ENCODE measurements around the gene DCDC2B. TPM values are rescaled to one million over a fixed set of nuclear protein-coding genes. Genes with fewer than 3 reads are reported as not detected.
A peak's percentile ranks its signal among the peaks of the same experiment; 100 is the strongest.

Gene DCDC2B
- total and polyA plus RNA-seq, 10 of the 15 experiments (the other 5 are each of a cell fraction or from before 2014, with no cell fraction given): 0.12 to 0.21 (median 0.15) TPM; not detected in 7

- Histone ChIP-seq H3K4me2 (ENCODE audit: control insufficient read depth, insufficient read depth) (no peak overlapping the region), H3K4me1 (ENCODE audit: control insufficient read depth, insufficient read depth, low read length) (peaks cover 14% of the 10 kb centered on the region), H4K20me1 (ENCODE audit: control insufficient read depth, insufficient read depth) (no peaks in the 10 kb centered on the region), H3K36me3 (ENCODE audit: control insufficient read depth in 2 of 2, insufficient read depth in 2 of 2, low read length in 1 of 2) (peaks cover 0 to 1% of the 10 kb centered on the region in 2 experiments; a peak in 1 of 4 replicates), H2AFZ (ENCODE audit: control insufficient read depth, low read depth, low read length) (no peak overlapping the region), H3K9ac (ENCODE audit: control insufficient read depth, insufficient read depth, low read length) (no peak overlapping the region), H3K9me3 (replicated peaks; ENCODE audit: control insufficient read depth, insufficient read depth, low read length) (no peaks in the 10 kb centered on the region), H3K27ac (ENCODE audit: control insufficient read depth, insufficient read depth) (no peak overlapping the region), H3K27me3 (replicated peaks in 1 of 2; ENCODE audit: control insufficient read depth in 2 of 2, insufficient read depth in 2 of 2, low read length in 1 of 2) (no peaks in the 10 kb centered on the region), H3K79me2 (ENCODE audit: control insufficient read depth, insufficient read depth, low read length) (peaks cover 6% of the 10 kb centered on the region), H3K4me3 (no peak overlapping the region)
- 13% methylated on average over 6 of the region's 6 CpGs for WGBS (ENCODE audit: insufficient coverage, insufficient replicate concordance, low lambda C conversion rate, missing lambda C conversion rate)
- intact Hi-C loops (cut with micrococcal nuclease; ENCODE audit: unreplicated experiment) (no loop called here), in situ Hi-C loops (cut with MboI) (no loop called here)
- 0 out of 2 replicates have a peak, but pooled peaks have one; percentile 26 for TF ChIP-seq IKZF1 (conservative IDR thresholded peaks at IDR 0.05)
- no peak for TF ChIP-seq ZNF207 (IDR thresholded peaks at IDR 0.05; ENCODE audit: borderline replicate concordance)
- CTCF ChIA-PET: interaction anchor here (1.1 to 1.5 kb wide), 4 partner anchors 8 to 205 kb away, joined by 3 to 7 read pairs (median 4); no protein-coding TSS in a partner anchor
- SMC1A ChIA-PET (ENCODE audit: uncharacterized antibody, unreplicated experiment): interaction anchor here (1.3 to 1.7 kb wide), 3 partner anchors 11 to 42 kb away, joined by 3 to 4 read pairs (median 3); no protein-coding TSS in a partner anchor
- DNase-seq (ENCODE audit: low read depth, low spot score) (no peak), FAIRE-seq (no peak), ATAC-seq (no peak)
- POLR2A ChIA-PET: no interaction called here
- no TSS peak for BruUV-seq (replicated peaks)
- RAD21 ChIA-PET (ENCODE audit: unreplicated experiment): no interaction called here
Measured at GRCh38 chr1:32208469-32208868, 420 bp upstream of the DCDC2B start.

DNA sequence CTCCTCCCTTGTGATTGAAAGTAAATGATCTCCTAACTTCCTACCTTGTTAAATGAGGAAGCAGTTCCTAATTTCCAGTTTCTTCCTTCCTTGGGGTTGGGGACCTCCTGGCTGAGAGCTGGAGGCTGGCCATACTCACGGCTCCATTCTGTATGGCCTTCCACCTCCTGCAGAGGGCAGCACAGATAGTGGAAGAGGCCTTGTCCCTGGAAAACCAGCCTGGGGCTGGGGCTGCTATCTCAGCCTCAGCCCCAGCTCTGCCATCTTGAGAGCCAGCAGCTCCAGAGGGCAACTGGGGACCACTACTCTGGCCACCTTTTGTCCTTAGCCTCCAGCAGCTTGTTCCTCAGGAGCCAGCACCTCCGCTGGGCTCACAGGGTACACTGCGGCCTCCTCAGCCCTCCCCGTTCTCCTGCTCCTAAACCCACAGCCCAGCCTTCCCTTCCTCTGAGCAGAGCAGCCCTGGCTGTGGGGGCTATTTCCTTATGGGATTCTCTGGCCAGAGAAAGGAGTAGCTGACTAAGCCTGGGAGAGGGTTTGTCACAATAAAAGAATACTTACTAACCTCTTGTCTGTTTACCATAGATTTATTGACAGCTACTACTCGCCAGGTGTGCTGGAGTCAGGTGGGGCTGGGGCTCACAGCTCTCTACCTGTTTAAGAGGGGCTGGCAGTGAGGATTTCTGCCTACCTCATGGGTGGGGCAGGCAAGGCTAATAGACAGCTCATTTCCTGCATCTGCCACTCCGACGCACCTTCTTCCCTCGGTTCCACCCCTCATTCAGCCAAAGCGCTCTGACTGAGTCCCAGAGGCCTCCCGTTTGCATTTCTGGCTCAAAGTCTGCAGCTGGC, 7.0 kb downstream of the DCDC2B start:
- H3K79me2 ChIP-seq (ENCODE audit: control insufficient read depth, insufficient read depth, low read length): no peaks in the 10 kb centered on the region
- H3K4me3 ChIP-seq: no peak overlapping the region
- no TSS peak for BruUV-seq (replicated peaks)
- FAIRE-seq (peak; percentile 84), ATAC-seq (peak; percentile 95), DNase-seq (ENCODE audit: low read depth, low spot score) (no peak)
- H3K4me1 ChIP-seq (ENCODE audit: control insufficient read depth, insufficient read depth, low read length): no peaks in the 10 kb centered on the region
- peaks cover 0 to 10% of the 10 kb centered on the region in 2 experiments; a peak in 1 of 4 replicates for H3K36me3 ChIP-seq (ENCODE audit: control insufficient read depth in 2 of 2, insufficient read depth in 2 of 2, low read length in 1 of 2)
- H4K20me1 ChIP-seq (ENCODE audit: control insufficient read depth, insufficient read depth): no peaks in the 10 kb centered on the region
- no peak overlapping the region for H3K9ac ChIP-seq (ENCODE audit: control insufficient read depth, insufficient read depth, low read length)
- H3K9me3 ChIP-seq (replicated peaks; ENCODE audit: control insufficient read depth, insufficient read depth, low read length): no peaks in the 10 kb centered on the region
- ChIA-PET CTCF (interaction anchor here (0.5 to 7.7 kb wide), 59 partner anchors 8 to 497 kb away, joined by 3 to 123 read pairs (median 6); partner anchors contain the start of genes BSDC1, CCDC28B, FAM167B and IQCC), POLR2A (interaction anchor here (0.8 to 3.0 kb wide), 7 partner anchors 15 to 179 kb away, joined by 3 to 18 read pairs (median 4); partner anchors contain the start of genes BSDC1, CCDC28B and MARCKSL1), SMC1A (ENCODE audit: uncharacterized antibody, unreplicated experiment) (interaction anchor here (0.6 to 4.6 kb wide), 33 partner anchors 10 to 234 kb away, joined by 3 to 44 read pairs (median 4); partner anchors contain the start of genes BSDC1, FAM167B, HDAC1 and IQCC), RAD21 (ENCODE audit: unreplicated experiment) (interaction anchor here (0.7 to 3.2 kb wide), 31 partner anchors 11 to 215 kb away, joined by 3 to 49 read pairs (median 6); partner anchors contain the start of genes BSDC1, FAM167B, HDAC1 and IQCC)
- 0 out of 2 replicates have a peak overlapping the region, but pooled peaks have one; percentile 8 for H2AFZ ChIP-seq (ENCODE audit: control insufficient read depth, low read depth, low read length)
- H3K27me3 ChIP-seq (replicated peaks in 1 of 2; ENCODE audit: control insufficient read depth in 2 of 2, insufficient read depth in 2 of 2, low read length in 1 of 2): no peaks in the 10 kb centered on the region
- in situ Hi-C loops (cut with MboI): no loop called here
- intact Hi-C loops (cut with micrococcal nuclease; ENCODE audit: unreplicated experiment): loop anchor here (1.0 kb wide), 2 partner anchors 100 to 198 kb away; no protein-coding TSS in a partner anchor
- H3K4me2 ChIP-seq (ENCODE audit: control insufficient read depth, insufficient read depth): no peak overlapping the region
- H3K27ac ChIP-seq (ENCODE audit: control insufficient read depth, insufficient read depth): no peak overlapping the region
- WGBS (ENCODE audit: insufficient coverage, insufficient replicate concordance, low lambda C conversion rate, missing lambda C conversion rate): 72% methylated on average over 10 of the region's 10 CpGs
- TF ChIP-seq SMAD1 (IDR thresholded peaks at IDR 0.05; ENCODE audit: low read depth, partially characterized antibody) (no peak), RAD21 (IDR thresholded peaks at IDR 0.05; ENCODE audit: insufficient read depth, low read depth, low read length) (peak; percentile 82), IKZF1 (conservative IDR thresholded peaks at IDR 0.05) (peak; percentile 39; the same call in 1 of the 2 replicates), SMAD5 (IDR thresholded peaks at IDR 0.05; ENCODE audit: low read depth) (no peak), YY1 (IDR thresholded peaks at IDR 0.05; ENCODE audit: low read depth, low read length) (peak; percentile 61; the same call in 1 of the 2 replicates)
- TF ChIP-seq, protein P1, sequence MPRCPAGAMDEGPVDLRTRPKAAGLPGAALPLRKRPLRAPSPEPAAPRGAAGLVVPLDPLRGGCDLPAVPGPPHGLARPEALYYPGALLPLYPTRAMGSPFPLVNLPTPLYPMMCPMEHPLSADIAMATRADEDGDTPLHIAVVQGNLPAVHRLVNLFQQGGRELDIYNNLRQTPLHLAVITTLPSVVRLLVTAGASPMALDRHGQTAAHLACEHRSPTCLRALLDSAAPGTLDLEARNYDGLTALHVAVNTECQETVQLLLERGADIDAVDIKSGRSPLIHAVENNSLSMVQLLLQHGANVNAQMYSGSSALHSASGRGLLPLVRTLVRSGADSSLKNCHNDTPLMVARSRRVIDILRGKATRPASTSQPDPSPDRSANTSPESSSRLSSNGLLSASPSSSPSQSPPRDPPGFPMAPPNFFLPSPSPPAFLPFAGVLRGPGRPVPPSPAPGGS (IDR thresholded peaks at IDR 0.05; ENCODE audit: borderline replicate concordance, insufficient read depth, low read depth, low read length, poor library complexity, severe bottlenecking): no peak
- TF ChIP-seq, protein P2, sequence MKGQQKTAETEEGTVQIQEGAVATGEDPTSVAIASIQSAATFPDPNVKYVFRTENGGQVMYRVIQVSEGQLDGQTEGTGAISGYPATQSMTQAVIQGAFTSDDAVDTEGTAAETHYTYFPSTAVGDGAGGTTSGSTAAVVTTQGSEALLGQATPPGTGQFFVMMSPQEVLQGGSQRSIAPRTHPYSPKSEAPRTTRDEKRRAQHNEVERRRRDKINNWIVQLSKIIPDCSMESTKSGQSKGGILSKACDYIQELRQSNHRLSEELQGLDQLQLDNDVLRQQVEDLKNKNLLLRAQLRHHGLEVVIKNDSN (IDR thresholded peaks at IDR 0.05; ENCODE audit: borderline replicate concordance, extremely low read length, insufficient read depth, low read depth, low read length): no peak

Measured in GM12878 (cell line).